Endodermal cell (in vitro differentiated cells): Measurements from ENCODE around the gene TPSD1. TPM values are rescaled to one million over a fixed set of nuclear protein-coding genes. Genes with fewer than 3 reads are reported as not detected.

ENCODE experiments used
- DNase-seq: peaks from one replicate; pipeline ENCODE4 v3.0.0-alpha.2; 2017
- H3K27ac ChIP-seq: 2 replicates; pipeline ENCODE4 v1.5.1; 2013; ENCODE audit warnings: mild to moderate bottlenecking, low read depth, low read length, moderate library complexity
- H3K27me3 ChIP-seq: 2 replicates; pipeline ENCODE4 v1.6.1; 2013; ENCODE audit warnings: mild to moderate bottlenecking, low read length, moderate library complexity; ENCODE audit not compliant: insufficient read depth, control insufficient read depth, poor library complexity, severe bottlenecking
- H3K36me3 ChIP-seq: 2 replicates; pipeline ENCODE4 v1.7.0; 2013; ENCODE audit warnings: mild to moderate bottlenecking, low read length, moderate library complexity; ENCODE audit not compliant: control insufficient read depth, insufficient read depth
- H3K4me1 ChIP-seq: one replicate; pipeline ENCODE4 v1.7.0; 2013; ENCODE audit warnings: low read length; ENCODE audit not compliant: control insufficient read depth, insufficient read depth
- H3K4me3 ChIP-seq: 2 replicates; pipeline ENCODE4 v1.5.1; 2013; ENCODE audit warnings: mild to moderate bottlenecking, low read length, moderate library complexity
- H3K9ac ChIP-seq: 2 replicates; pipeline ENCODE4 v1.6.1; 2013; ENCODE audit warnings: mild to moderate bottlenecking, low read length, moderate library complexity; ENCODE audit not compliant: poor library complexity, severe bottlenecking; ENCODE audit errors: extremely low read depth
- H3K9me3 ChIP-seq: 2 replicates; pipeline ENCODE4 v1.6.1; 2013; ENCODE audit warnings: mild to moderate bottlenecking, low read length, moderate library complexity; ENCODE audit not compliant: control insufficient read depth
- H3K27ac Mint-ChIP-seq: 2 replicates; pipeline ENCODE4 v1.8.0; 2020; ENCODE audit warnings: mixed read lengths
- H3K27me3 Mint-ChIP-seq: 2 replicates; pipeline ENCODE4 v1.8.0; 2021; ENCODE audit warnings: mild to moderate bottlenecking, mixed read lengths; ENCODE audit not compliant: insufficient read depth
- H3K36me3 Mint-ChIP-seq: 2 replicates; pipeline ENCODE4 v1.8.0; 2020; ENCODE audit warnings: low read depth, mixed read lengths
- H3K4me1 Mint-ChIP-seq: 2 replicates; pipeline ENCODE4 v1.8.0; 2020; ENCODE audit warnings: mixed read lengths
- H3K4me3 Mint-ChIP-seq: 2 replicates; pipeline ENCODE4 v1.8.0; 2020; ENCODE audit warnings: mild to moderate bottlenecking, moderate library complexity, mixed read lengths
- H3K9me3 Mint-ChIP-seq: 2 replicates; pipeline ENCODE4 v1.8.0; 2020; ENCODE audit warnings: mild to moderate bottlenecking, mixed read lengths
- CTCF ChIP-seq: fragments of 200-600 bp; sonication (generic); conservative IDR thresholded peaks from 2 replicates; pipeline ENCODE4 v1.5.0; 2021; ENCODE audit warnings: antibody characterized with exemption, mild to moderate bottlenecking
- WGBS, 2 experiments: methylation state at CpG; one replicate each; pipeline versions ENCODE4 v1.1.5 to v1.1.7; 2013; ENCODE audit warnings: missing lambda C conversion rate in 2 of 2, mixed read lengths in 1 of 2; ENCODE audit not compliant: insufficient coverage in 1 of 2, insufficient read length in 1 of 2; 5-methylcytosine and 5-hydroxymethylcytosine counted together
- total RNA-seq, 2 donors: library from RNA; stranded (reverse); fragmentation: NEBNext Ultra II Directional in 1 of 2; extraction: Animal tissue kit (Norgen Biotek cat#: 25700) in 1 of 2; gene quantifications; 2 replicates in 1 of 2; 3 replicates in 1 of 2; pipeline ENCODE4 v1.2.1, GENCODE V29; 2021

The TPSD1 gene
- total RNA-seq, 2 donors from 2014 or later = not detected

DNA sequence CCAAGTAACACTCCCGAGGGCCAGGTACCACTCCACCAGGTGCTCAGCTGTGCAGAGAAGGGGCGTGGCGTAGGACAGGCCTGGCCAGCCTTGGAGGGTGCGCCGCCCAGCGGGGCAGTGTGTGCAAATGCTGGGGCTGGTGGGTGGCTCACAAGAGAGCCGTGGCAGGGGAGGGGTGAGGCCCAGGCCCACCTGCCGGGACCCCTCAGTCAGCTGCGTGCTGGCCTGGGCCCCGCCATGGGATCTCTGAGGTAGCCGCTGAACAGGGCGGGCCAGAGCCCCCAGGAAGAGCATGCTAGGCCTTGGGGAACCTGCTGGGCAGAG is 39.6 kb upstream of the TPSD1 start:
- DNase-seq = no peak
- H3K27ac Mint-ChIP-seq = no peak overlapping the region
- peaks cover 4% of the 10 kb centered on the region for H3K36me3 Mint-ChIP-seq

GRCh38 chr16:1216681-1217400 is 39.0 kb upstream of the TPSD1 start:
- no peak overlapping the region for H3K4me3 ChIP-seq
- no peak overlapping the region for H3K27ac ChIP-seq
- no peak for DNase-seq
- no peaks in the 10 kb centered on the region for H3K9me3 Mint-ChIP-seq
- 91 to 93% methylated on average over 29 to 32 of the region's 32 CpGs for WGBS, 2 experiments
- H3K36me3 ChIP-seq = no peaks in the 10 kb centered on the region
- no peak for TF ChIP-seq CTCF
- no peaks in the 10 kb centered on the region for H3K4me1 Mint-ChIP-seq
- no peaks in the 10 kb centered on the region for H3K27me3 ChIP-seq
- H3K4me1 ChIP-seq = no peaks in the 10 kb centered on the region
- H3K36me3 Mint-ChIP-seq = peaks cover 8% of the 10 kb centered on the region
- H3K9ac ChIP-seq = no peak overlapping the region
- no peaks in the 10 kb centered on the region for H3K27me3 Mint-ChIP-seq
- H3K27ac Mint-ChIP-seq = no peak overlapping the region
- H3K9me3 ChIP-seq = no peaks in the 10 kb centered on the region
- no peak overlapping the region for H3K4me3 Mint-ChIP-seq

More for the DNA sequence above, 39.6 kb upstream of the TPSD1 start:
- Histone ChIP-seq H3K9me3 (no peaks in the 10 kb centered on the region), H3K4me3 (no peak overlapping the region), H3K9ac (no peak overlapping the region), H3K36me3 (no peaks in the 10 kb centered on the region), H3K27me3 (no peaks in the 10 kb centered on the region), H3K27ac (no peak overlapping the region), H3K4me1 (no peaks in the 10 kb centered on the region)
- Mint-ChIP-seq H3K9me3 (no peaks in the 10 kb centered on the region), H3K4me1 (no peaks in the 10 kb centered on the region), H3K27me3 (no peaks in the 10 kb centered on the region), H3K4me3 (no peak overlapping the region)
- TF ChIP-seq CTCF = no peak
- 80 to 90% methylated on average over 1 to 12 of the region's 12 CpGs for WGBS, 2 experiments

GRCh38 chr16:1217526-1217925 is 38.3 kb upstream of the TPSD1 start:
- Mint-ChIP-seq H3K4me1 (no peaks in the 10 kb centered on the region), H3K36me3 (peaks cover 8% of the 10 kb centered on the region), H3K27ac (no peak overlapping the region), H3K27me3 (no peaks in the 10 kb centered on the region), H3K9me3 (no peaks in the 10 kb centered on the region), H3K4me3 (no peak overlapping the region)
- Histone ChIP-seq H3K4me1 (no peaks in the 10 kb centered on the region), H3K27me3 (no peaks in the 10 kb centered on the region), H3K36me3 (no peaks in the 10 kb centered on the region), H3K4me3 (no peak overlapping the region), H3K27ac (no peak overlapping the region), H3K9ac (no peak overlapping the region), H3K9me3 (no peaks in the 10 kb centered on the region)
- no peak for DNase-seq
- TF ChIP-seq CTCF = no peak
- 95 to 97% methylated on average over 24 of the region's 24 CpGs for WGBS, 2 experiments
